HepG2 (cell line): ENCODE measurements around the gene FAM120B. TPM values are rescaled to one million over a fixed set of nuclear protein-coding genes. Genes with fewer than 3 reads are reported as not detected.

Experiments
- ARHGAP35 ChIP-seq: sonication (generic); formaldehyde crosslinking; IDR thresholded peaks from 2 replicates; pipeline ENCODE4 v1.9.0; 2022; ENCODE audit warnings: mild to moderate bottlenecking, inconsistent platforms, moderate library complexity, missing genetic modification reagents, borderline replicate concordance
- ATAD3A ChIP-seq: sonication (generic); formaldehyde crosslinking; IDR thresholded peaks from 2 replicates; pipeline ENCODE4 v1.4.0; 2020; ENCODE audit warnings: missing genetic modification reagents
- ATF7 ChIP-seq, 2 experiments: fragments of 450-650 bp in 1 of 2; sonication (generic) in 1 of 2; formaldehyde crosslinking in 1 of 2; IDR thresholded peaks; 2 replicates each; pipeline versions ENCODE4 v1.4.0 to v1.6.1; 2016 to 2020; ENCODE audit warnings: antibody characterized with exemption in 1 of 2, mild to moderate bottlenecking in 1 of 2, missing genetic modification reagents in 1 of 2
- ATM ChIP-seq: fragments of 450-650 bp; IDR thresholded peaks from 2 replicates; pipeline ENCODE4 v1.7.1; 2017; ENCODE audit warnings: mild to moderate bottlenecking, borderline replicate concordance
- MXD4 ChIP-seq: IDR thresholded peaks from 2 replicates; pipeline ENCODE4 v1.6.1; 2016; ENCODE audit warnings: mild to moderate bottlenecking, missing biosample characterization, missing genetic modification reagents
- SOX5 ChIP-seq: IDR thresholded peaks from 2 replicates; pipeline ENCODE4 v1.6.1; 2016; ENCODE audit warnings: borderline replicate concordance
- ZC3H4 ChIP-seq: sonication (generic); formaldehyde crosslinking; IDR thresholded peaks from 2 replicates; pipeline ENCODE4 v1.4.0; 2020; ENCODE audit warnings: missing genetic modification reagents, borderline replicate concordance
- ZEB1 ChIP-seq: IDR thresholded peaks from 2 replicates; pipeline ENCODE4 v1.6.1; 2012; ENCODE audit warnings: mild to moderate bottlenecking, low read depth, inconsistent platforms; ENCODE audit not compliant: insufficient replicate concordance
- ZKSCAN8 ChIP-seq: IDR thresholded peaks from 2 replicates; pipeline ENCODE4 v1.6.1; 2016; ENCODE audit warnings: borderline replicate concordance, missing genetic modification reagents, missing compliant biosample characterization
- ZNF235 ChIP-seq: sonication (generic); formaldehyde crosslinking; IDR thresholded peaks from 2 replicates; pipeline ENCODE4 v1.8.1; 2023; ENCODE audit warnings: mild to moderate bottlenecking, missing genetic modification reagents, borderline replicate concordance
- ZNF569 ChIP-seq: sonication (generic); formaldehyde crosslinking; IDR thresholded peaks from 2 replicates; pipeline ENCODE4 v1.5.0; 2020; ENCODE audit warnings: mild to moderate bottlenecking, missing genetic modification reagents, moderate library complexity, borderline replicate concordance
- ZNF572 ChIP-seq: sonication (generic); formaldehyde crosslinking; IDR thresholded peaks from 2 replicates; pipeline ENCODE4 v1.5.1; 2020; ENCODE audit warnings: mild to moderate bottlenecking, missing genetic modification reagents
- ZNF672 ChIP-seq: sonication (generic); formaldehyde crosslinking; IDR thresholded peaks from 2 replicates; pipeline ENCODE4 v1.8.1; 2022; ENCODE audit warnings: missing genetic modification reagents
- ZNF790 ChIP-seq: sonication (generic); formaldehyde crosslinking; IDR thresholded peaks from 2 replicates; pipeline ENCODE4 v1.8.0; 2022; ENCODE audit warnings: missing genetic modification reagents, mild to moderate bottlenecking, borderline replicate concordance
- ZNF878 ChIP-seq: sonication (generic); formaldehyde crosslinking; IDR thresholded peaks from 2 replicates; pipeline ENCODE4 v1.8.1; 2023; ENCODE audit warnings: mild to moderate bottlenecking, missing genetic modification reagents, moderate library complexity
- polyA plus RNA-seq, 8 experiments: library from polyadenylated mRNA; depleted of rRNA in 3 of 8; stranded (reverse) in 7 of 8; unstranded in 1 of 8; fragments of >200 nt; fragmentation: Illumina TruSeq in 4 of 8; extraction: Trizol in 4 of 8; gene quantifications; 2 replicates each; pipeline versions ENCODE4 v1.2.1 to v1.2.3, GENCODE V29; 2011 to 2016; ENCODE audit warnings: low read depth in 4 of 8, missing spikeins in 1 of 8, mixed read lengths in 1 of 8; ENCODE audit not compliant: insufficient read depth in 1 of 8
- total RNA-seq, 5 experiments: library from RNA; depleted of rRNA; stranded (reverse); fragments of >200 nt; fragmentation: Illumina TruSeq; extraction: Trizol; gene quantifications; 2 replicates each; pipeline ENCODE4 v1.2.3, GENCODE V29; 2016; ENCODE audit warnings: low read depth in 1 of 5
- TF ChIP-seq, protein P1 (sequence below): sonication (generic); formaldehyde crosslinking; IDR thresholded peaks from 2 replicates; pipeline ENCODE4 v1.8.0; 2022; ENCODE audit warnings: missing genetic modification reagents, mild to moderate bottlenecking, inconsistent platforms, borderline replicate concordance
- TF ChIP-seq, protein P2 (sequence below): sonication (generic); formaldehyde crosslinking; IDR thresholded peaks from 2 replicates; pipeline ENCODE4 v1.5.1; 2020; ENCODE audit warnings: missing genetic modification reagents, mild to moderate bottlenecking, borderline replicate concordance
- TF ChIP-seq, protein P3 (sequence below): sonication (generic); formaldehyde crosslinking; IDR thresholded peaks from 2 replicates; pipeline ENCODE4 v1.4.0; 2020; ENCODE audit warnings: missing genetic modification reagents
- TF ChIP-seq, protein P4 (sequence below): sonication (generic); formaldehyde crosslinking; IDR thresholded peaks from 2 replicates; pipeline ENCODE4 v1.5.1; 2020; ENCODE audit warnings: missing genetic modification reagents, mild to moderate bottlenecking, borderline replicate concordance
- TF ChIP-seq, protein P5 (sequence below): sonication (generic); formaldehyde crosslinking; IDR thresholded peaks from 2 replicates; pipeline ENCODE4 v1.4.0; 2020; ENCODE audit warnings: mild to moderate bottlenecking, missing genetic modification reagents, borderline replicate concordance

FAM120B gene
- total and polyA plus RNA-seq, 2 of the 13 experiments (the other 11 are each of a cell fraction or from before 2014, with no cell fraction given), result 9.2 to 10.7 TPM

DNA sequence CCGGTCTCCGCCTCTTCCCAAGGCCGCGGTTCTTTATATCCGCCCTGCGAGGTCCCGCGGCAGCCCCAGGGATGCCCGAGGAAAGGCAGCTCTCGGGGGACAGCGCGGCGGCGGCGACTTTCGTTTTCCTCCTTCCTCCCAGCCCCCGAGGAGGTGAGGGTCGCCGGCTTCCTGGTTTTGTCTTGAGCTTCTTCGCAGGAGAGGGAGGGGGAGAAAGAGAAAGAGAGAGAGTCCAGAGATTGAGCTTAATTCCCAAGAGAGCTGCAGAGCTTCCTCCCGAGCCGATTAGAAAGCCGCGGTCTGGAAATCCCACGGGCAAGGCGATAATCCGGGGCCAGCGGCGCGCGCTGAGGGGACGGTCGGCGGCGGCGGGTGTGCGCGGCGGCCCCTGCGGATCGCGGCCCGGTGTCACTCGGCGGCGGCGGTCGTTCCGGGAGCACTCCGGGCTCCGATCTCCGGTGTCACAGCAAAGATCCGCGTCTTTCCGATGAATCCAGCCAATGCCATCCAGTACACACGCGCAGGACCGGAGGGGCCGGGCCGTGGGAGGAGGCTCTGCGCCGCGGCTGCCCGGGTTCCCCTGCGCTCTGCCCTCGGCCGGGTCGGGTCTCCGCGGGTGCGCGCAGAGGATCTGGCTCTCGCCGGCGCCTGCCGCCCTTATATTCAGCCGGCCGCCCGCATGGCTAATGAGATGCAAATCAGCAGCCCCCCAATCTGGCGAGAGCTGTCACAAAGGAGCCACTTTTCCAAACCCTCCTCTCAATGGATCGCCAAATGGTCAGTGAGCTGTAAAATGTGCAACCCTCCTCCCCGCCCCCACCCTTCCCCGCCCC, 16.0 kb upstream of the FAM120B start, which contains the start of gene DLL1 (continued):
- TF ChIP-seq ATAD3A (CRISPR knock-in tag), result no peak
- TF ChIP-seq ZNF790 (CRISPR knock-in tag), result no peak
- TF ChIP-seq, protein P1, sequence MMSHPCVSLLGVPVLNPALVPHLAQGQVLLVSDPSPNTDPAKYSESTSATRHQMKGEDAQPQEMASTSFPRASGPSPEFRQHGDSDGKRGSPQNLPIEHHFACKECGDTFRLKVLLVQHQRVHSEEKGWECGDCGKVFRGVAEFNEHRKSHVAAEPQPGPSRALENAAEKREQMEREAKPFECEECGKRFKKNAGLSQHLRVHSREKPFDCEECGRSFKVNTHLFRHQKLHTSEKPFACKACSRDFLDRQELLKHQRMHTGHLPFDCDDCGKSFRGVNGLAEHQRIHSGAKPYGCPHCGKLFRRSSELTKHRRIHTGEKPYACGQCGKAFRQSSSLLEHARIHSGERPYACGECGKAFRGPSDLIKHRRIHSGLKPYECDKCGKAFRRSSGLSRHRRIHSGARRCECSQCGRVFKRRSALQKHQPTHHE (CRISPR knock-in tag), result no peak
- TF ChIP-seq, protein P2, sequence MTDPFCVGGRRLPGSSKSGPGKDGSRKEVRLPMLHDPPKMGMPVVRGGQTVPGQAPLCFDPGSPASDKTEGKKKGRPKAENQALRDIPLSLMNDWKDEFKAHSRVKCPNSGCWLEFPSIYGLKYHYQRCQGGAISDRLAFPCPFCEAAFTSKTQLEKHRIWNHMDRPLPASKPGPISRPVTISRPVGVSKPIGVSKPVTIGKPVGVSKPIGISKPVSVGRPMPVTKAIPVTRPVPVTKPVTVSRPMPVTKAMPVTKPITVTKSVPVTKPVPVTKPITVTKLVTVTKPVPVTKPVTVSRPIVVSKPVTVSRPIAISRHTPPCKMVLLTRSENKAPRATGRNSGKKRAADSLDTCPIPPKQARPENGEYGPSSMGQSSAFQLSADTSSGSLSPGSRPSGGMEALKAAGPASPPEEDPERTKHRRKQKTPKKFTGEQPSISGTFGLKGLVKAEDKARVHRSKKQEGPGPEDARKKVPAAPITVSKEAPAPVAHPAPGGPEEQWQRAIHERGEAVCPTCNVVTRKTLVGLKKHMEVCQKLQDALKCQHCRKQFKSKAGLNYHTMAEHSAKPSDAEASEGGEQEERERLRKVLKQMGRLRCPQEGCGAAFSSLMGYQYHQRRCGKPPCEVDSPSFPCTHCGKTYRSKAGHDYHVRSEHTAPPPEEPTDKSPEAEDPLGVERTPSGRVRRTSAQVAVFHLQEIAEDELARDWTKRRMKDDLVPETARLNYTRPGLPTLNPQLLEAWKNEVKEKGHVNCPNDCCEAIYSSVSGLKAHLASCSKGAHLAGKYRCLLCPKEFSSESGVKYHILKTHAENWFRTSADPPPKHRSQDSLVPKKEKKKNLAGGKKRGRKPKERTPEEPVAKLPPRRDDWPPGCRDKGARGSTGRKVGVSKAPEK (CRISPR knock-in tag), result no peak
- TF ChIP-seq ZKSCAN8, result no peak
- TF ChIP-seq ZNF572, result no peak
- no peak for TF ChIP-seq ARHGAP35 (CRISPR knock-in tag)
- TF ChIP-seq ZC3H4 (CRISPR knock-in tag), result no peak
- TF ChIP-seq ZNF878 (CRISPR knock-in tag), result no peak
- TF ChIP-seq ATF7 (IDR thresholded peaks at IDR 0.05), result no peak
- no peak for TF ChIP-seq ATF7 (CRISPR knock-in tag; IDR thresholded peaks at IDR 0.05)
- TF ChIP-seq, protein P3, sequence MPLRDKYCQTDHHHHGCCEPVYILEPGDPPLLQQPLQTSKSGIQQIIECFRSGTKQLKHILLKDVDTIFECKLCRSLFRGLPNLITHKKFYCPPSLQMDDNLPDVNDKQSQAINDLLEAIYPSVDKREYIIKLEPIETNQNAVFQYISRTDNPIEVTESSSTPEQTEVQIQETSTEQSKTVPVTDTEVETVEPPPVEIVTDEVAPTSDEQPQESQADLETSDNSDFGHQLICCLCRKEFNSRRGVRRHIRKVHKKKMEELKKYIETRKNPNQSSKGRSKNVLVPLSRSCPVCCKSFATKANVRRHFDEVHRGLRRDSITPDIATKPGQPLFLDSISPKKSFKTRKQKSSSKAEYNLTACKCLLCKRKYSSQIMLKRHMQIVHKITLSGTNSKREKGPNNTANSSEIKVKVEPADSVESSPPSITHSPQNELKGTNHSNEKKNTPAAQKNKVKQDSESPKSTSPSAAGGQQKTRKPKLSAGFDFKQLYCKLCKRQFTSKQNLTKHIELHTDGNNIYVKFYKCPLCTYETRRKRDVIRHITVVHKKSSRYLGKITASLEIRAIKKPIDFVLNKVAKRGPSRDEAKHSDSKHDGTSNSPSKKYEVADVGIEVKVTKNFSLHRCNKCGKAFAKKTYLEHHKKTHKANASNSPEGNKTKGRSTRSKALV (CRISPR knock-in tag), result peak; percentile 86; the same call in 1 of the 2 replicates
- TF ChIP-seq, protein P4, sequence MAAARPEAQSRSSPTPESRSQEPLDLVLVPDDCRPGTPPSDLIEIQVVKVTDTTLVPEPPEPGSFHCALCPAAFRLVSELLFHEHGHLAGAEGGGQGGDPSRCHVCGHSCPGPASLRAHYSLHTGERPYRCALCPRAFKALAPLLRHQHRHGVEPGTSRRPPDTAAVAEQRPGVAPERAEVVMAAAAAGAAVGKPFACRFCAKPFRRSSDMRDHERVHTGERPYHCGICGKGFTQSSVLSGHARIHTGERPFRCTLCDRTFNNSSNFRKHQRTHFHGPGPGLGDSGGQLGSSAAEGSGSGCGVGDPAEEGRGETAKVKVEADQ (CRISPR knock-in tag), result no peak
- no peak for TF ChIP-seq ZNF569 (CRISPR knock-in tag)
- no peak for TF ChIP-seq ZEB1
- no peak for TF ChIP-seq ZNF672
- TF ChIP-seq, protein P5, sequence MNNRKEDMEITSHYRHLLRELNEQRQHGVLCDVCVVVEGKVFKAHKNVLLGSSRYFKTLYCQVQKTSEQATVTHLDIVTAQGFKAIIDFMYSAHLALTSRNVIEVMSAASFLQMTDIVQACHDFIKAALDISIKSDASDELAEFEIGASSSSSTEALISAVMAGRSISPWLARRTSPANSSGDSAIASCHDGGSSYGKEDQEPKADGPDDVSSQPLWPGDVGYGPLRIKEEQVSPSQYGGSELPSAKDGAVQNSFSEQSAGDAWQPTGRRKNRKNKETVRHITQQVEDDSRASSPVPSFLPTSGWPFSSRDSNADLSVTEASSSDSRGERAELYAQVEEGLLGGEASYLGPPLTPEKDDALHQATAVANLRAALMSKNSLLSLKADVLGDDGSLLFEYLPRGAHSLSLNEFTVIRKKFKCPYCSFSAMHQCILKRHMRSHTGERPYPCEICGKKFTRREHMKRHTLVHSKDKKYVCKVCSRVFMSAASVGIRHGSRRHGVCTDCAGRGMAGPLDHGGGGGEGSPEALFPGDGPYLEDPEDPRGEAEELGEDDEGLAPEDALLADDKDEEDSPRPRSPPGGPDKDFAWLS (CRISPR knock-in tag), result no peak
- TF ChIP-seq ATM, result no peak
- TF ChIP-seq MXD4 (CRISPR knock-in tag), result no peak
- no peak for TF ChIP-seq ZNF235
- no peak for TF ChIP-seq SOX5
